Spleen (tissue), 11 donors: ENCODE results near the gene KCNJ6. TPM values are rescaled to one million over a fixed set of nuclear protein-coding genes. Genes with fewer than 3 reads are reported as not detected.

ENCODE experiments used
- DNase-seq: peaks from one replicate; pipeline ENCODE4 v3.0.0-alpha.2; 2020
- H3K27ac ChIP-seq, 8 donors: fragments of 200-600 bp; sonication (generic) in 7 of 8; 1 replicate in 4 of 8; 2 replicates in 4 of 8; pipeline versions ENCODE4 v1.5.0 to v1.8.0; 2016 to 2021; ENCODE audit warnings: inconsistent platforms in 4 of 8, mild to moderate bottlenecking in 4 of 8, moderate library complexity in 1 of 8
- H3K27me3 ChIP-seq, 7 donors: fragments of 200-600 bp; sonication (generic) in 6 of 7; replicated peaks in 1 of 7; 1 replicate in 4 of 7; 2 replicates in 3 of 7; pipeline versions ENCODE4 v1.5.0 to v1.8.0; 2016 to 2021; ENCODE audit warnings: inconsistent platforms in 3 of 7, mild to moderate bottlenecking in 1 of 7
- H3K36me3 ChIP-seq, 6 donors: fragments of 200-600 bp; sonication (generic) in 5 of 6; 1 replicate in 4 of 6; 2 replicates in 2 of 6; pipeline versions ENCODE4 v1.5.0 to v1.8.0; 2016 to 2021; ENCODE audit warnings: inconsistent platforms in 2 of 6
- H3K4me1 ChIP-seq, 6 donors: fragments of 200-600 bp; sonication (generic) in 5 of 6; 1 replicate in 3 of 6; 2 replicates in 3 of 6; pipeline versions ENCODE4 v1.5.0 to v1.8.0; 2016 to 2021; ENCODE audit warnings: inconsistent platforms in 3 of 6
- H3K4me3 ChIP-seq, 8 donors: fragments of 200-600 bp; sonication (generic) in 7 of 8; 1 replicate in 4 of 8; 2 replicates in 4 of 8; pipeline versions ENCODE4 v1.5.0 to v1.8.0; 2016 to 2021; ENCODE audit warnings: inconsistent platforms in 4 of 8, mild to moderate bottlenecking in 4 of 8, moderate library complexity in 2 of 8
- H3K9me3 ChIP-seq, 8 donors: fragments of 200-600 bp; sonication (generic) in 7 of 8; 1 replicate in 4 of 8; 2 replicates in 4 of 8; pipeline versions ENCODE4 v1.5.0 to v1.8.0; 2016 to 2021; ENCODE audit warnings: inconsistent platforms in 4 of 8
- CTCF ChIP-seq, 11 experiments: fragments of 200-600 bp in 7 of 11; fragments of 450-650 bp in 4 of 11; sonication (generic) in 4 of 11; IDR thresholded peaks in 8 of 11; conservative IDR thresholded peaks in 3 of 11; 1 replicate in 7 of 11; 2 replicates in 4 of 11; pipeline versions ENCODE4 v1.4.0 to v1.8.0; 2016 to 2021; ENCODE audit warnings: antibody characterized with exemption in 11 of 11, inconsistent platforms in 4 of 11, mild to moderate bottlenecking in 1 of 11
- POLR2A ChIP-seq, 3 donors: fragments of 450-650 bp; IDR thresholded peaks; one replicate each; pipeline ENCODE4 v1.5.1; 2017; ENCODE audit warnings: antibody characterized with exemption in 3 of 3, mild to moderate bottlenecking in 1 of 3
- POLR2AphosphoS5 ChIP-seq, 3 donors: sonication (generic); formaldehyde crosslinking; IDR thresholded peaks; one replicate each; pipeline ENCODE4 v1.5.1; 2017; ENCODE audit warnings: antibody characterized with exemption in 3 of 3
- WGBS, 5 donors: extraction: QIAGEN DNeasy Blood & Tissue Kit in 3 of 5; methylation state at CpG; one replicate each; pipeline versions ENCODE4 v1.1.5 to v1.1.7; 2013 to 2018; 5-methylcytosine and 5-hydroxymethylcytosine counted together
- intact Hi-C: fragments of 100-400 bp; cut with DNase I; formaldehyde crosslinking; loops from one replicate; pipeline ENCODE4 v1.15.0; 2023; ENCODE audit warnings: low total_unique reads
- polyA plus RNA-seq, 3 donors: library from polyadenylated mRNA; stranded (reverse); fragments of 200-250 nt; gene quantifications; one replicate each; pipeline ENCODE4 v1.2.1, GENCODE V29; 2013
- total RNA-seq, 7 donors: library from RNA; depleted of rRNA in 3 of 7; stranded (reverse); fragments of >200 nt in 3 of 7; fragmentation: NEBNext Ultra II Directional in 4 of 7; extraction: Animal tissue kit (Norgen Biotek cat#: 25700) in 4 of 7; gene quantifications; one replicate each; pipeline versions ENCODE4 v1.1.0 to v1.2.1, GENCODE V29; 2016 to 2021
- donor health status: healthy with polysubstance abuse.
- donor health status: DM: no; HTN: no; CAD: no; lungs with moderate emphysema.
- donor health status: DM: no; HTN: no; CAD: no.
- donor health status: Bipolar disorder and iron deficiency.
- donor health status: healthy.
- donor health status: DM: no; HTN: no; CAD: no.
- donor health status: DM: yes; HTN: yes; CAD: no.

Gene KCNJ6
- total and polyA plus RNA-seq, 10 donors, result under 0.01 to 0.36 (median 0.10) TPM; not detected in 6

GRCh38 chr21:37937668-37938067 lies 21.4 kb upstream of the KCNJ6 start:
- TF ChIP-seq CTCF (IDR thresholded peaks at IDR 0.05 in 8 of 11, conservative IDR thresholded peaks at IDR 0.05 in 3 of 11) (no peak), POLR2AphosphoS5 (IDR thresholded peaks at IDR 0.05) (no peak), POLR2A (IDR thresholded peaks at IDR 0.05) (no peak)
- intact Hi-C loops, result no loop called here
- H3K4me1 ChIP-seq, result no peaks in the 10 kb centered on the region
- no peak for DNase-seq
- WGBS, 5 donors, result 76 to 88% (median 79%) methylated on average over 9 of the region's 9 CpGs
- H3K27ac ChIP-seq, result no peak overlapping the region
- H3K27me3 ChIP-seq, result no peaks in the 10 kb centered on the region
- H3K36me3 ChIP-seq, result no peaks in the 10 kb centered on the region
- H3K4me3 ChIP-seq, result no peak overlapping the region
- H3K9me3 ChIP-seq, result peaks cover 0 to 34% (median 19%) of the 10 kb centered on the region in 8 donors

- no peaks in the 10 kb centered on the region for H3K27me3 ChIP-seq
- H3K27ac ChIP-seq, result no peak overlapping the region
- no peak for DNase-seq
- 88 to 96% (median 92%) methylated on average over 4 of the region's 4 CpGs for WGBS, 5 donors
- TF ChIP-seq POLR2AphosphoS5 (IDR thresholded peaks at IDR 0.05) (no peak), POLR2A (IDR thresholded peaks at IDR 0.05) (no peak)
- H3K9me3 ChIP-seq, result peaks cover 0 to 44% (median 30%) of the 10 kb centered on the region in 8 donors
- no peak overlapping the region for H3K4me3 ChIP-seq
- intact Hi-C loops, result no loop called here
- no peaks in the 10 kb centered on the region for H3K4me1 ChIP-seq
- no peaks in the 10 kb centered on the region for H3K36me3 ChIP-seq
Observed at GRCh38 chr21:37936010-37936785, 19.9 kb upstream of the KCNJ6 start.

GRCh38 chr21:37932936-37933335 lies 16.7 kb upstream of the KCNJ6 start:
- Histone ChIP-seq H3K9me3 (peaks cover 0 to 31% (median 20%) of the 10 kb centered on the region in 8 donors), H3K27me3 (peaks cover 0 to 6% (median 0%) of the 10 kb centered on the region in 7 donors), H3K4me3 (no peak overlapping the region), H3K27ac (no peak overlapping the region), H3K4me1 (no peaks in the 10 kb centered on the region), H3K36me3 (no peaks in the 10 kb centered on the region)
- 86 to 95% (median 87%) methylated on average over 2 of the region's 2 CpGs for WGBS, 5 donors
- DNase-seq, result no peak
- intact Hi-C loops, result no loop called here
- TF ChIP-seq POLR2AphosphoS5 (IDR thresholded peaks at IDR 0.05) (no peak), POLR2A (IDR thresholded peaks at IDR 0.05) (no peak), CTCF (IDR thresholded peaks at IDR 0.05 in 8 of 11, conservative IDR thresholded peaks at IDR 0.05 in 3 of 11) (no peak)

GRCh38 chr21:37927711-37928110 lies 11.5 kb upstream of the KCNJ6 start:
- Histone ChIP-seq H3K9me3 (peaks cover 0 to 17% (median 9%) of the 10 kb centered on the region in 8 donors), H3K27ac (no peak overlapping the region), H3K4me1 (no peaks in the 10 kb centered on the region), H3K27me3 (peaks cover 0 to 6% (median 0%) of the 10 kb centered on the region in 7 donors), H3K4me3 (no peak overlapping the region), H3K36me3 (no peaks in the 10 kb centered on the region)
- DNase-seq, result no peak
- intact Hi-C loops, result no loop called here
- TF ChIP-seq CTCF (IDR thresholded peaks at IDR 0.05 in 8 of 11, conservative IDR thresholded peaks at IDR 0.05 in 3 of 11) (no peak), POLR2A (IDR thresholded peaks at IDR 0.05) (no peak), POLR2AphosphoS5 (IDR thresholded peaks at IDR 0.05) (no peak)
- WGBS, 5 donors, result 77 to 83% (median 79%) methylated on average over 3 of the region's 3 CpGs
